GM18520 (cell line): ENCODE results near the gene SHROOM3.

Source experiments
- ATAC-seq: cut with Tn5 transposase; IDR thresholded peaks from one replicate; pipeline ENCODE4 v1.9.1; 2021; ENCODE audit not compliant: unreplicated experiment

Gene SHROOM3

GRCh38 chr4:76588274-76588673 is 153.2 kb downstream of the SHROOM3 start:
- no peak for ATAC-seq

GRCh38 chr4:76589402-76589801 is 154.4 kb downstream of the SHROOM3 start:
- ATAC-seq: no peak

GRCh38 chr4:76589872-76590797 is 155.1 kb downstream of the SHROOM3 start:
- ATAC-seq: no peak

- no peak for ATAC-seq
Measured at GRCh38 chr4:76590798-76591281, 155.8 kb downstream of the SHROOM3 start.

GRCh38 chr4:76591992-76592391 is 157.0 kb downstream of the SHROOM3 start:
- ATAC-seq: no peak

GRCh38 chr4:76592460-76592859 is 157.4 kb downstream of the SHROOM3 start:
- ATAC-seq: no peak

- ATAC-seq: no peak
Measured at GRCh38 chr4:76594173-76594572, 159.1 kb downstream of the SHROOM3 start.

GRCh38 chr4:76595435-76595834 is 160.4 kb downstream of the SHROOM3 start:
- ATAC-seq: no peak

- no peak for ATAC-seq
Measured at GRCh38 chr4:76596713-76597112, 161.7 kb downstream of the SHROOM3 start.

GRCh38 chr4:76597423-76597979 is 162.5 kb downstream of the SHROOM3 start:
- ATAC-seq: no peak

GRCh38 chr4:76600447-76600846 is 165.4 kb downstream of the SHROOM3 start:
- no peak for ATAC-seq

- no peak for ATAC-seq
Measured at GRCh38 chr4:76601791-76602190, 166.8 kb downstream of the SHROOM3 start.

- ATAC-seq: no peak
Measured at GRCh38 chr4:76605099-76605563, 170.1 kb downstream of the SHROOM3 start.

GRCh38 chr4:76606645-76607265 is 171.7 kb downstream of the SHROOM3 start:
- ATAC-seq: no peak

GRCh38 chr4:76607266-76607799 is 172.3 kb downstream of the SHROOM3 start:
- ATAC-seq: peak; percentile 86

GRCh38 chr4:76607846-76608245 is 172.8 kb downstream of the SHROOM3 start:
- no peak for ATAC-seq

- ATAC-seq: peak; percentile 34
Measured at GRCh38 chr4:76608549-76608948, 173.5 kb downstream of the SHROOM3 start.

GRCh38 chr4:76610751-76611547 is 175.9 kb downstream of the SHROOM3 start:
- no peak for ATAC-seq

GRCh38 chr4:76611616-76612207 is 176.7 kb downstream of the SHROOM3 start:
- ATAC-seq: no peak

GRCh38 chr4:76614589-76614988 is 179.6 kb downstream of the SHROOM3 start:
- ATAC-seq: no peak
